ENCODE results near the gene PLGLB1. TPM values are rescaled to one million over a fixed set of nuclear protein-coding genes. Genes with fewer than 3 reads are reported as not detected.
"Not testable (repeated sequence)": the region's sequence is repeated elsewhere in the genome, so short reads cannot be mapped to it uniquely, and the experiment has no call there.

The PLGLB1 gene
- total RNA-seq (ENCODE audit: insufficient read depth, low replicate concordance), result 7.7 TPM

GRCh38 chr2:87021744-87022143 is at the start of gene PLGLB1:
TSS of gene PLGLB1 (minus strand) at chr2:87021844. CDS start at chr2:87021783, 61 bp downstream.
- not testable (repeated sequence) for DNase-seq (ENCODE audit: low spot score)

- DNase-seq (ENCODE audit: low spot score), result not testable (repeated sequence)
Measured at GRCh38 chr2:87064305-87064704, 42.7 kb upstream of the PLGLB1 start.

GRCh38 chr2:87063431-87063830 is 41.8 kb upstream of the PLGLB1 start:
- DNase-seq (ENCODE audit: low spot score), result not testable (repeated sequence)

GRCh38 chr2:87061519-87061918 is 39.9 kb upstream of the PLGLB1 start:
- DNase-seq (ENCODE audit: low spot score), result not testable (repeated sequence)

GRCh38 chr2:87057606-87058005 is 36.0 kb upstream of the PLGLB1 start:
- not testable (repeated sequence) for DNase-seq (ENCODE audit: low spot score)

- DNase-seq (ENCODE audit: low spot score), result not testable (repeated sequence)
Measured at GRCh38 chr2:87056843-87057242, 35.2 kb upstream of the PLGLB1 start.

- DNase-seq (ENCODE audit: low spot score), result not testable (repeated sequence)
Measured at GRCh38 chr2:87056435-87056834, 34.8 kb upstream of the PLGLB1 start.

GRCh38 chr2:87054375-87054774 is 32.7 kb upstream of the PLGLB1 start:
- not testable (repeated sequence) for DNase-seq (ENCODE audit: low spot score)

GRCh38 chr2:87041321-87041978 is 19.8 kb upstream of the PLGLB1 start:
- DNase-seq (ENCODE audit: low spot score), result not testable (repeated sequence)

GRCh38 chr2:87028607-87029006 is 7.0 kb upstream of the PLGLB1 start:
- not testable (repeated sequence) for DNase-seq (ENCODE audit: low spot score)

GRCh38 chr2:87026816-87027215 is 5.2 kb upstream of the PLGLB1 start:
- not testable (repeated sequence) for DNase-seq (ENCODE audit: low spot score)

GRCh38 chr2:87025927-87026326 is 4.3 kb upstream of the PLGLB1 start:
- not testable (repeated sequence) for DNase-seq (ENCODE audit: low spot score)

GRCh38 chr2:87023988-87024615 is 2.5 kb upstream of the PLGLB1 start:
- DNase-seq (ENCODE audit: low spot score), result not testable (repeated sequence)

- not testable (repeated sequence) for DNase-seq (ENCODE audit: low spot score)
Measured at GRCh38 chr2:87021043-87021442, 601 bp downstream of the PLGLB1 start.

GRCh38 chr2:87019053-87019452 is 2.6 kb downstream of the PLGLB1 start:
- DNase-seq (ENCODE audit: low spot score), result not testable (repeated sequence)

GRCh38 chr2:87014489-87015169 is 7.0 kb downstream of the PLGLB1 start:
- not testable (repeated sequence) for DNase-seq (ENCODE audit: low spot score)

- not testable (repeated sequence) for DNase-seq (ENCODE audit: low spot score)
Measured at GRCh38 chr2:87004398-87004797, 17.2 kb downstream of the PLGLB1 start.

Other genes with a start within 250 kb of the PLGLB1 start
- 10.6 TPM for gene CD8A, start 230.9 kb downstream of the PLGLB1 start, total RNA-seq (ENCODE audit: insufficient read depth, low replicate concordance)
- gene CD8B, start 160.0 kb downstream of the PLGLB1 start, total RNA-seq (ENCODE audit: insufficient read depth, low replicate concordance), result not detected
- gene RGPD1, start 79.7 kb downstream of the PLGLB1 start, total RNA-seq (ENCODE audit: insufficient read depth, low replicate concordance), result not detected

All from umbilical cord (tissue), 2 donors.